NT2/D1 (cell line): ENCODE measurements around the gene RBPJL.

ENCODE experiments used
- DNase-seq: peaks from one replicate; pipeline ENCODE4 v3.0.0-alpha.2; 2011; ENCODE audit warnings: low read depth, low spot score
- H3K27me3 ChIP-seq: 2 replicates; pipeline ENCODE4 v1.6.0; 2011; ENCODE audit warnings: mild to moderate bottlenecking; ENCODE audit not compliant: insufficient read length, insufficient read depth
- H3K36me3 ChIP-seq: 2 replicates; pipeline ENCODE4 v1.6.1; 2011; ENCODE audit warnings: mild to moderate bottlenecking, low read length, mixed read lengths; ENCODE audit not compliant: insufficient read depth, insufficient read length
- H3K4me1 ChIP-seq: 2 replicates; pipeline ENCODE4 v1.5.1; 2011; ENCODE audit not compliant: insufficient read depth, insufficient read length
- H3K4me3 ChIP-seq: 2 replicates; pipeline ENCODE4 v1.5.1; 2011; ENCODE audit warnings: low read depth; ENCODE audit not compliant: insufficient read length
- H3K9ac ChIP-seq: 2 replicates; pipeline ENCODE4 v1.6.0; 2011; ENCODE audit warnings: low read depth; ENCODE audit not compliant: insufficient read length
- H3K9me3 ChIP-seq: 2 replicates; pipeline ENCODE4 v1.5.1; 2011; ENCODE audit warnings: mild to moderate bottlenecking, low read length; ENCODE audit not compliant: insufficient read depth
- SUZ12 ChIP-seq: IDR thresholded peaks from 2 replicates; pipeline ENCODE4 v1.6.1; 2011; ENCODE audit not compliant: insufficient read length, insufficient read depth; ENCODE audit errors: extremely low read depth
- YY1 ChIP-seq: IDR thresholded peaks from 2 replicates; pipeline ENCODE4 v1.6.1; 2011; ENCODE audit not compliant: insufficient read length, insufficient read depth
- ZNF274 ChIP-seq: IDR thresholded peaks from 2 replicates; pipeline ENCODE4 v1.6.1; 2011; ENCODE audit warnings: mild to moderate bottlenecking, low read depth, low read length

RBPJL gene

DNA sequence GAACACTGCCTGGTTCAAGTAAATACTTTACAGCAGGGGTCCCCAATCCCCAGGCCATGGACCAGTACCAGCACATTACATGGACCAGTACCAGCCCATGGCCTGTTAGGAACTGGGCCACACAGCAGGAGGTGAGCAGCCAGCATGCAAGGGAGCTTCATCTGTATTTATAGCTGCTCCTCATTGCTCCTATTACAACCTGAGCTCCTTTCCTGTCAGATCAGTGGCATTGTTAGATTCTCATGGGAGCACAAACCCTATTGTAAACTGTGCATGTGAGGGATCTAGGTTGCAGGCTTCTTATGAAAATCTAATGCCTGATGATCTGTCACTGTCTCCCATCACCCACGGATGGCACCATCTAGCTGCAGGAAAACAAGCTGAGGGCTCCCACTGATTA, 12.0 kb upstream of the RBPJL start:
- H3K36me3 ChIP-seq = no peaks in the 10 kb centered on the region
- H3K4me3 ChIP-seq = no peak overlapping the region
- no peak for DNase-seq
- H3K9me3 ChIP-seq = peaks cover 16% of the 10 kb centered on the region; the same call in 1 of the 2 replicates
- no peak overlapping the region for H3K9ac ChIP-seq
- H3K4me1 ChIP-seq = peaks cover 3% of the 10 kb centered on the region
- H3K27me3 ChIP-seq = peaks cover 17% of the 10 kb centered on the region
- TF ChIP-seq ZNF274 (no peak), YY1 (no peak), SUZ12 (no peak)

DNA sequence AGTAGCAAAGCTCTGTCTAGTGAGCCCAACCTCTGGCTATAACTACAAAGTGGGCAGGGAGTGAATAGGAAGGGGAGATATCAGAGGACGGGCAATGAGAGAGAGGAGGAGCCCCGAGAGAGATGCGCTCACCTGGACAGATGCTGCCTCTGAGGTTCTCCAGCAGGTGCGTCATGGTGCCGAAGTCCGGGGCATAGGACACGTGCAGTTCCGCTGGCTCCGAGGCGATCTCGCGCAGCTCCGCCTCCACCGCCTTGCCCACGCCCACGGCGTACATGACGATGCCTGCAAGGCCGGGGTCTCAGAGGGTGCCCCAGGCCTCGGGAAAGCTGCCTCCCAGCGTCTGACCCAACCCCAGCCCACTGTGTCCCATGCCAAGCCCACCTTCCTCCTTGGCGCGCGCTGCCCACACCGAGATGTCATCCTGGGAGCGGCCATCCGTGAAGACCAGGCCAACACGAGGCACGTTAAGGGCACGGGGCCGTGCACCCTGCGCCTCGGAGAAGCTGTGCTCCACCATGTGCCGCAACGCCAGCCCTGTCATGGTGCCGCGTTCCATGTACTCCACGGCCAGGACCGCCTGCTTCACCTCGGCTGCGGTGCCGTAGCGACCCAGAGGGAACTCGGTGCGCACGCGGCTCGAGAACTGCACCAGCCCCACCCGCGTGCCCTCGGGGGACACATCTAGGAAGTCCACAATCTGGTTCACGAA, 8.7 kb upstream of the RBPJL start:
- TF ChIP-seq YY1 (no peak), ZNF274 (no peak)
- no peaks in the 10 kb centered on the region for H3K36me3 ChIP-seq
- H3K4me3 ChIP-seq = no peak overlapping the region
- no peak for DNase-seq
- H3K4me1 ChIP-seq = peaks cover 3% of the 10 kb centered on the region
- H3K9me3 ChIP-seq = peaks cover 16% of the 10 kb centered on the region; the same call in 1 of the 2 replicates
- H3K9ac ChIP-seq = no peak overlapping the region
- H3K27me3 ChIP-seq = peaks cover 12% of the 10 kb centered on the region

DNA sequence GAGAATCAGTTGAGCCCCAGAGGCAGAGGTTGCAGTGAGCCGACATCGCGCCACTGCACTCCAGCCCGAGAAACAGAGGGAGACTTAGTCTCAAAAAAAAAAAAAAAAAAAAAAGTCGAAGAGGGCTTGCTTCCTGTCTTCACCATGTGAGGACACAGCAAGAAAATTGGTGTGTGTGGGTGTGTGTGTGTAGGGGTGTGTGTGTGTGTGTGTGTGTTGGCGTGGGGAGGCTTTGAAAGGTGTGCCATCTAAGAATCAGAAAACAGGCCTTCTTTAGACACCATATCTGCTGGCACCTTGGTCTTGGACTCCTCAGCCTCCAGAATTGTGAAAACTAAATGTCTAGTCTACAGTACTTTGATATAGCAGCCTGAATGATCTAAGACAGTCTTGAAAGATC, 6.9 kb upstream of the RBPJL start:
- H3K36me3 ChIP-seq = no peaks in the 10 kb centered on the region

DNA sequence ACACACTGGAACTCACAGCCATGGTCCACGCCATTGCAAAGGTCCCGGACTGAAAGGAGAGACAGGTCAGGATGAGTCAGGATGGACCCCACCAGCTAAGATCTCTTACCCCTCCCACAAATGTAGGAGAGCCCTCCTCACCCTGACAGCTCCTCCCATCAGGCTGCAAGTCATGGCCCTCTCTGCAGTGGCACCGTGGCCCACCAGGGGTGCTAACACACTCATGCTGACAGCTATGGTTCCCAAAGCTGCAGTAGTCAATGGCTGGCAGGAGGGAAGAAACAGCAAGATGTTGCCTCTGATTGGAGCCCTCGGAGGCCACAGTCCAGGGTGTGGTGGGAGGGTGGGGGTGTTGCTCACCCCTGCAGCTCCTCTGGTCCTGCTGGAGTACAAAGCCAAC, 5.7 kb upstream of the RBPJL start:
- H3K4me3 ChIP-seq = no peak overlapping the region
- H3K9me3 ChIP-seq = no peaks in the 10 kb centered on the region; the same call in 1 of the 2 replicates
- H3K36me3 ChIP-seq = no peaks in the 10 kb centered on the region
- TF ChIP-seq YY1 = no peak
- TF ChIP-seq SUZ12 = no peak
- no peak for TF ChIP-seq ZNF274
- H3K9ac ChIP-seq = no peak overlapping the region
- peaks cover 3% of the 10 kb centered on the region for H3K4me1 ChIP-seq
- DNase-seq = peak; percentile 74
- H3K27me3 ChIP-seq = peaks cover 2% of the 10 kb centered on the region

More for the DNA sequence above, 6.9 kb upstream of the RBPJL start:
- TF ChIP-seq YY1 (no peak), SUZ12 (no peak), ZNF274 (no peak)
- no peak for DNase-seq
- H3K4me1 ChIP-seq = peaks cover 3% of the 10 kb centered on the region
- peaks cover 2% of the 10 kb centered on the region for H3K27me3 ChIP-seq
- H3K9me3 ChIP-seq = peaks cover 7% of the 10 kb centered on the region; the same call in 1 of the 2 replicates
- no peak overlapping the region for H3K4me3 ChIP-seq
- no peak overlapping the region for H3K9ac ChIP-seq

DNA sequence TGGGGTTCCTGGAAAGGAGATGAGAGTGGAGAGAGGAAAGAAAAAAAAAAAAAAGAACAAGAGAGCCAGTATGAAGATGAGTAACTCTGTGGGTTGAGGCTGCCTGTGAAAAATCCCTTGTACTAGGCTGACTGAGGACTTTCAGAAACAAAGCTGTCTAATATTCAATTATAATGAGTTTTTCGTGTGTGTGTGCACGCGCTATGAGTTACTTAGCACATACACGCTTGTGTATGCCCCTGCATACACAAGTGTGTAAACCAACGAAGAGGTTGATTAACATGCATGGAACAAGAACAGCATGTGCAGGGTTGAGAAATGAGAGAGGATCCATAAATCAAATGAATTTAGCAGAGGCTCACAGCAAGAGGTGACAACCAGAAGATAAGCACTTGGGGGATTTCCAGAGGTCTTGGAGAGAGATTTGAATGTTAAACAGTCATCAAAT, 4.8 kb upstream of the RBPJL start:
- TF ChIP-seq YY1 (no peak), ZNF274 (no peak), SUZ12 (no peak)
- no peak for DNase-seq
- Histone ChIP-seq H3K9ac (no peak overlapping the region), H3K27me3 (peaks cover 2% of the 10 kb centered on the region), H3K9me3 (no peaks in the 10 kb centered on the region; the same call in 1 of the 2 replicates), H3K36me3 (no peaks in the 10 kb centered on the region), H3K4me3 (no peak overlapping the region), H3K4me1 (peaks cover 3% of the 10 kb centered on the region)

DNA sequence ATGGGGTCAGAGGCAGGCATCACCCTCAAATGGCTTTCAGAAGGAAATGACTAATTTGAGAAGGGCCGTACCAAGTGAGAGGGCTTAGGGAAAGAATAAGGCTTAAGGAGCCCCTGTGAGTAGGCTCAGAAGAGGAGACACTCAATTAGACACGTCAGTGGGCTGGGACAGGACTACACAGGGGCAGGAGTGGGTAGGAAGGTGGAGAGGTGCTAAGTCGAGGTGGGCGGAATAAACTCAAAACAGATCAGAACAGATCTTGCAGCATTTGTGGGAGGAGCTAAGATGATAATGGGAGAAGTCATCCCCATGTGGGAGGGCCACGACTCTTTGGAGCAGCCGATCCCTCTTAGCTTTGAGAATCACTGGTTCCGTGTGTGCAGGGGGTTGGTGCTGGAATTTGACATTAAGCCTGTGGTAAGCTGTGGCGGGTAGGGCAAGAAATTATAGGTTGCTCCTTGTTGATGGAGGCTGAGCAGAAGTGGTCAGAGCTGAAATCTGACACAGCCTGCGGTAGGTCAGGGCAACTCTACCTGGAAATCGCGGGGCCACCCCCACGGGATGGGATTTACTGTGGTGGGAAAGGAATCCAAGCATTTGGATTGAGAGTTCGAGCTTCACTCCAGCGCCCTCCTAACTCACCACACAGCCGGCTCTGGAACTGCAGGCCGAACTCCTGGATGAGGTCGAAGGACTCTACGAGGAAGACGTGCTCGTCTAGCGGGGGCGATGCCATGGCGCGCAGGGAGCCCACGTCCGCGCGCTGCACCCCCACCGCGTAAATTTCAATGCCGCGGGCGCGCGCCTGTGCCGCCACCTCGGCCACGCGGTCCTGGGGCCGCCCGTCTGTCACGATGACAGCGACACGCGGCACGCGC, 2.8 kb upstream of the RBPJL start:
- Histone ChIP-seq H3K36me3 (no peaks in the 10 kb centered on the region), H3K27me3 (peaks cover 2% of the 10 kb centered on the region), H3K4me1 (peaks cover 14% of the 10 kb centered on the region), H3K9me3 (no peaks in the 10 kb centered on the region; the same call in 1 of the 2 replicates), H3K4me3 (no peak overlapping the region), H3K9ac (no peak overlapping the region)
- TF ChIP-seq ZNF274 = no peak
- no peak for TF ChIP-seq SUZ12
- TF ChIP-seq YY1 = no peak
- DNase-seq = no peak
